Sigmoid colon (tissue), 4 donors: Measurements from ENCODE around the gene E2F8.

ENCODE experiments used
- POLR2AphosphoS5 ChIP-seq, 4 donors: sonication (generic); formaldehyde crosslinking; IDR thresholded peaks; one replicate each; pipeline ENCODE4 v1.6.1; 2017; ENCODE audit warnings: antibody characterized with exemption in 4 of 4
- TF ChIP-seq, protein P1 (sequence below), 4 experiments: fragments of 450-650 bp in 3 of 4; fragments of 200-600 bp in 1 of 4; IDR thresholded peaks; one replicate each; pipeline ENCODE4 v1.5.1; 2016 to 2019; ENCODE audit warnings: antibody characterized with exemption in 4 of 4, mild to moderate bottlenecking in 3 of 4, moderate library complexity in 2 of 4

DNA sequence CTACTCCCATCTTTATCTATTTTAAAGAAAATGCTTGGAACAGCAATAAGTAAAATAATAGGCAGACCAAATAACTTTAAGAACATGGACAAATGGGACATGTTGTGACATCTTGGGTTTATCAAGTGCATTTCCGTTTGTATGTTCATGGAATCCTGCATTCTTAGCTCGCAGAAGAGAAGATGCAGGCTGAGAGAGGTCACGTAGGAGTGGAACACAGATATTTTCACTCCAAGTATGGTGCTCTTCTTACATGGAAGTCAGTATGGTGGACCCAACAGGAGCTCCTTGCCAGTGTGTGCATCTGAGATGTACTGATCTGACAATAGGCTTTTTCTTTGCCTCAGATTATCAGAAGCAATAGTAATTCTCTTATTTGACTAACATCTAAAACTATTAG is 1.7 kb downstream of the E2F8 start:
- TF ChIP-seq, protein P1, sequence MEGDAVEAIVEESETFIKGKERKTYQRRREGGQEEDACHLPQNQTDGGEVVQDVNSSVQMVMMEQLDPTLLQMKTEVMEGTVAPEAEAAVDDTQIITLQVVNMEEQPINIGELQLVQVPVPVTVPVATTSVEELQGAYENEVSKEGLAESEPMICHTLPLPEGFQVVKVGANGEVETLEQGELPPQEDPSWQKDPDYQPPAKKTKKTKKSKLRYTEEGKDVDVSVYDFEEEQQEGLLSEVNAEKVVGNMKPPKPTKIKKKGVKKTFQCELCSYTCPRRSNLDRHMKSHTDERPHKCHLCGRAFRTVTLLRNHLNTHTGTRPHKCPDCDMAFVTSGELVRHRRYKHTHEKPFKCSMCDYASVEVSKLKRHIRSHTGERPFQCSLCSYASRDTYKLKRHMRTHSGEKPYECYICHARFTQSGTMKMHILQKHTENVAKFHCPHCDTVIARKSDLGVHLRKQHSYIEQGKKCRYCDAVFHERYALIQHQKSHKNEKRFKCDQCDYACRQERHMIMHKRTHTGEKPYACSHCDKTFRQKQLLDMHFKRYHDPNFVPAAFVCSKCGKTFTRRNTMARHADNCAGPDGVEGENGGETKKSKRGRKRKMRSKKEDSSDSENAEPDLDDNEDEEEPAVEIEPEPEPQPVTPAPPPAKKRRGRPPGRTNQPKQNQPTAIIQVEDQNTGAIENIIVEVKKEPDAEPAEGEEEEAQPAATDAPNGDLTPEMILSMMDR (IDR thresholded peaks at IDR 0.05), result no peak
- no peak for TF ChIP-seq POLR2AphosphoS5 (IDR thresholded peaks at IDR 0.05)
